HepG2 (cell line): ENCODE measurements around the gene KIN. TPM values are rescaled to one million over a fixed set of nuclear protein-coding genes. Genes with fewer than 3 reads are reported as not detected.

Experiments used
- AHR ChIP-seq: IDR thresholded peaks from 2 replicates; pipeline ENCODE4 v1.6.1; 2018; ENCODE audit warnings: missing genetic modification reagents, missing compliant biosample characterization
- BRCA1 ChIP-seq: sonication (generic); formaldehyde crosslinking; IDR thresholded peaks from 2 replicates; pipeline ENCODE4 v1.4.0; 2020; ENCODE audit warnings: missing genetic modification reagents
- CREM ChIP-seq, 2 experiments: sonication (generic) in 1 of 2; formaldehyde crosslinking in 1 of 2; IDR thresholded peaks; 2 replicates each; pipeline versions ENCODE4 v1.4.0 to v1.6.1; 2016 to 2020; ENCODE audit warnings: antibody characterized with exemption in 1 of 2, mild to moderate bottlenecking in 1 of 2, missing genetic modification reagents in 1 of 2
- ELF1 ChIP-seq: sonication (generic); formaldehyde crosslinking; IDR thresholded peaks from 2 replicates; pipeline ENCODE4 v1.4.0; 2020; ENCODE audit warnings: missing genetic modification reagents
- HOXA7 ChIP-seq: sonication (generic); formaldehyde crosslinking; IDR thresholded peaks from 2 replicates; pipeline ENCODE4 v1.8.1; 2022; ENCODE audit warnings: mild to moderate bottlenecking, missing genetic modification reagents, moderate library complexity
- KDM6A ChIP-seq: IDR thresholded peaks from 2 replicates; pipeline ENCODE4 v1.6.1; 2016; ENCODE audit warnings: low read depth
- MIXL1 ChIP-seq: IDR thresholded peaks from 2 replicates; pipeline ENCODE4 v1.6.1; 2016
- MXD3 ChIP-seq: IDR thresholded peaks from 2 replicates; pipeline ENCODE4 v1.6.1; 2016; ENCODE audit warnings: mild to moderate bottlenecking, missing biosample characterization, missing genetic modification reagents
- MXD4 ChIP-seq: IDR thresholded peaks from 2 replicates; pipeline ENCODE4 v1.6.1; 2016; ENCODE audit warnings: mild to moderate bottlenecking, missing biosample characterization, missing genetic modification reagents
- NCOA5 ChIP-seq: sonication (generic); formaldehyde crosslinking; IDR thresholded peaks from 2 replicates; pipeline ENCODE4 v1.4.0; 2020; ENCODE audit warnings: missing genetic modification reagents
- PCBP2 ChIP-seq: fragments of 200-400 bp; formaldehyde crosslinking; optimal IDR thresholded peaks from 2 replicates; pipeline ENCODE3; 2018; ENCODE audit warnings: low read length, low read depth; ENCODE audit not compliant: poor library complexity, severe bottlenecking
- POLR2AphosphoS5 ChIP-seq: IDR thresholded peaks from 2 replicates; pipeline ENCODE4 v1.6.1; 2012; ENCODE audit warnings: low read depth, low read length
- RBFOX2 ChIP-seq: fragments of 200-400 bp; formaldehyde crosslinking; IDR thresholded peaks from 2 replicates; pipeline ENCODE4 v1.6.1; 2017; ENCODE audit warnings: low read depth, mild to moderate bottlenecking, low read length
- SYNCRIP ChIP-seq: fragments of 200-400 bp; formaldehyde crosslinking; IDR thresholded peaks from 2 replicates; pipeline ENCODE4 v1.6.1; 2018; ENCODE audit warnings: mild to moderate bottlenecking, low read depth, low read length; ENCODE audit not compliant: insufficient read depth
- ZBTB33 ChIP-seq: sonication (generic); formaldehyde crosslinking; IDR thresholded peaks from 2 replicates; pipeline ENCODE4 v1.4.0; 2020; ENCODE audit warnings: missing genetic modification reagents
- ZFAT ChIP-seq: sonication (generic); formaldehyde crosslinking; conservative IDR thresholded peaks from 2 replicates; pipeline ENCODE4 v1.8.1; 2023; ENCODE audit warnings: missing genetic modification reagents, inconsistent platforms
- ZFP62 ChIP-seq: sonication (generic); formaldehyde crosslinking; IDR thresholded peaks from 2 replicates; pipeline ENCODE4 v1.4.0; 2020; ENCODE audit warnings: missing genetic modification reagents
- ZFY ChIP-seq: sonication (generic); formaldehyde crosslinking; IDR thresholded peaks from 2 replicates; pipeline ENCODE4 v1.4.0; 2020; ENCODE audit warnings: missing genetic modification reagents
- ZNF17 ChIP-seq: sonication (generic); formaldehyde crosslinking; IDR thresholded peaks from 2 replicates; pipeline ENCODE4 v1.5.0; 2020; ENCODE audit warnings: mild to moderate bottlenecking, missing genetic modification reagents
- ZNF18 ChIP-seq: sonication (generic); formaldehyde crosslinking; IDR thresholded peaks from 2 replicates; pipeline ENCODE4 v1.8.0; 2022; ENCODE audit warnings: mild to moderate bottlenecking, missing genetic modification reagents; ENCODE audit not compliant: insufficient replicate concordance
- ZNF251 ChIP-seq: sonication (generic); formaldehyde crosslinking; IDR thresholded peaks from 2 replicates; pipeline ENCODE4 v1.9.0; 2021; ENCODE audit warnings: mild to moderate bottlenecking, missing genetic modification reagents
- ZNF296 ChIP-seq: sonication (generic); formaldehyde crosslinking; conservative IDR thresholded peaks from 2 replicates; pipeline ENCODE4 v1.5.0; 2020; ENCODE audit warnings: mild to moderate bottlenecking, missing genetic modification reagents
- ZNF343 ChIP-seq: sonication (generic); formaldehyde crosslinking; IDR thresholded peaks from 2 replicates; pipeline ENCODE4 v1.4.0; 2020; ENCODE audit warnings: mild to moderate bottlenecking, missing genetic modification reagents
- ZNF616 ChIP-seq: sonication (generic); formaldehyde crosslinking; IDR thresholded peaks from 2 replicates; pipeline ENCODE4 v1.5.0; 2020; ENCODE audit warnings: low read depth, mild to moderate bottlenecking, missing genetic modification reagents
- ZNF776 ChIP-seq: sonication (generic); formaldehyde crosslinking; IDR thresholded peaks from 2 replicates; pipeline ENCODE4 v1.4.0; 2020; ENCODE audit warnings: mild to moderate bottlenecking, missing genetic modification reagents
- ZSCAN29 ChIP-seq: sonication (generic); formaldehyde crosslinking; conservative IDR thresholded peaks from 2 replicates; pipeline ENCODE4 v1.4.0; 2020; ENCODE audit warnings: mild to moderate bottlenecking, missing genetic modification reagents
- polyA plus RNA-seq, 8 experiments: library from polyadenylated mRNA; depleted of rRNA in 3 of 8; stranded (reverse) in 7 of 8; unstranded in 1 of 8; fragments of >200 nt; fragmentation: Illumina TruSeq in 4 of 8; extraction: Trizol in 4 of 8; gene quantifications; 2 replicates each; pipeline versions ENCODE4 v1.2.1 to v1.2.3, GENCODE V29; 2011 to 2016; ENCODE audit warnings: low read depth in 4 of 8, missing spikeins in 1 of 8, mixed read lengths in 1 of 8; ENCODE audit not compliant: insufficient read depth in 1 of 8
- total RNA-seq, 5 experiments: library from RNA; depleted of rRNA; stranded (reverse); fragments of >200 nt; fragmentation: Illumina TruSeq; extraction: Trizol; gene quantifications; 2 replicates each; pipeline ENCODE4 v1.2.3, GENCODE V29; 2016; ENCODE audit warnings: low read depth in 1 of 5
- TF ChIP-seq, protein P1 (sequence below): sonication (generic); formaldehyde crosslinking; IDR thresholded peaks from 2 replicates; pipeline ENCODE4 v1.9.0; 2021; ENCODE audit warnings: missing genetic modification reagents, mild to moderate bottlenecking, borderline replicate concordance

KIN gene
- total and polyA plus RNA-seq, 2 of the 13 experiments (the other 11 are each of a cell fraction or from before 2014, with no cell fraction given) = 4.9 to 23.2 TPM

- TF ChIP-seq ZFAT (CRISPR knock-in tag) (no peak), SYNCRIP (no peak), BRCA1 (CRISPR knock-in tag) (no peak; the same call in 1 of the 2 replicates), RBFOX2 (peak; percentile 95), ZFP62 (CRISPR knock-in tag) (no peak), ZNF616 (no peak; the same call in 1 of the 2 replicates), ZNF17 (CRISPR knock-in tag) (no peak), CREM (IDR thresholded peaks at IDR 0.05) (no peak; the same call in 1 of the 2 replicates), CREM (CRISPR knock-in tag; IDR thresholded peaks at IDR 0.05) (no peak), MXD4 (CRISPR knock-in tag) (peak; percentile 97), ZBTB33 (CRISPR knock-in tag) (no peak; the same call in 1 of the 2 replicates), NCOA5 (CRISPR knock-in tag) (no peak), HOXA7 (CRISPR knock-in tag) (no peak), MXD3 (CRISPR knock-in tag) (peak; percentile 89), POLR2AphosphoS5 (peak; percentile 89), ZNF776 (CRISPR knock-in tag) (0 out of 2 replicates have a peak, but pooled peaks have one; percentile 35), KDM6A (CRISPR knock-in tag) (no peak), MIXL1 (CRISPR knock-in tag) (peak; percentile 54; the same call in 1 of the 2 replicates), AHR (CRISPR knock-in tag) (peak; percentile 71; the same call in 1 of the 2 replicates), PCBP2 (no peak), ELF1 (CRISPR knock-in tag) (peak; percentile 97), ZFY (CRISPR knock-in tag) (peak; percentile 63), ZNF296 (no peak), ZNF251 (CRISPR knock-in tag) (no peak), ZSCAN29 (CRISPR knock-in tag) (peak; percentile 76; the same call in 1 of the 2 replicates), ZNF18 (CRISPR knock-in tag) (no peak), ZNF343 (peak; percentile 94; the same call in 1 of the 2 replicates)
- TF ChIP-seq, protein P1, sequence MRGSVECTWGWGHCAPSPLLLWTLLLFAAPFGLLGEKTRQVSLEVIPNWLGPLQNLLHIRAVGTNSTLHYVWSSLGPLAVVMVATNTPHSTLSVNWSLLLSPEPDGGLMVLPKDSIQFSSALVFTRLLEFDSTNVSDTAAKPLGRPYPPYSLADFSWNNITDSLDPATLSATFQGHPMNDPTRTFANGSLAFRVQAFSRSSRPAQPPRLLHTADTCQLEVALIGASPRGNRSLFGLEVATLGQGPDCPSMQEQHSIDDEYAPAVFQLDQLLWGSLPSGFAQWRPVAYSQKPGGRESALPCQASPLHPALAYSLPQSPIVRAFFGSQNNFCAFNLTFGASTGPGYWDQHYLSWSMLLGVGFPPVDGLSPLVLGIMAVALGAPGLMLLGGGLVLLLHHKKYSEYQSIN (CRISPR knock-in tag) = no peak
Observed at GRCh38 chr10:7818295-7819120, 30.7 kb upstream of the KIN start, which contains the start of gene TAF3 (continued).
